ENCODE results near the gene OR10A6. TPM values are rescaled to one million over a fixed set of nuclear protein-coding genes. Genes with fewer than 3 reads are reported as not detected.

Gene OR10A6
- polyA plus RNA-seq, 3 donors from 2014 or later, result not detected

DNA sequence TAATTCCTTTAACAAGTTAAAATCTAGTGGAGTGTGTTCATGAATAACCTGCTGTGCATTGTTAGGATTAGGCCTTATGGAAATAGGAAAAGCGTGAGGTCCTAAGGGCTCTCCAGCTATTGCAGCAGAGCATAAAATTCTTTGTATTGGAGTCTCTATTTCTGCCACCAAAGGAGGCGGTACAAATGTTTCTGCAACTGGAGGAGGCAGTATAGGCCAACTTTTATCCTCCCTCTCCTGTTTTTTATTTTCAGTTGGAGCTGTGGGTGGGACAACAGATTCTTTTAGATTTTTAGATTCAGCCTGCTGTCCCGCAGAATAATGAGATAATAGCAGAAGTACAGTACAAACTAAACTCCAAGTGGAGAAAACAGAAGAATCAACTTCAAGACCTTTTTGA lies 26.2 kb downstream of the OR10A6 start:
- no peak for DNase-seq
- Mint-ChIP-seq H3K36me3 (no peaks in the 10 kb centered on the region), H3K4me3 (no peak overlapping the region), H3K9me3 (no peaks in the 10 kb centered on the region), H3K27ac (no peak overlapping the region), H3K27me3 (ENCODE audit: low read depth in 3 of 3) (peaks cover under 1 to 9% (median 3%) of the 10 kb centered on the region in 3 donors), H3K4me1 (no peaks in the 10 kb centered on the region)

DNA sequence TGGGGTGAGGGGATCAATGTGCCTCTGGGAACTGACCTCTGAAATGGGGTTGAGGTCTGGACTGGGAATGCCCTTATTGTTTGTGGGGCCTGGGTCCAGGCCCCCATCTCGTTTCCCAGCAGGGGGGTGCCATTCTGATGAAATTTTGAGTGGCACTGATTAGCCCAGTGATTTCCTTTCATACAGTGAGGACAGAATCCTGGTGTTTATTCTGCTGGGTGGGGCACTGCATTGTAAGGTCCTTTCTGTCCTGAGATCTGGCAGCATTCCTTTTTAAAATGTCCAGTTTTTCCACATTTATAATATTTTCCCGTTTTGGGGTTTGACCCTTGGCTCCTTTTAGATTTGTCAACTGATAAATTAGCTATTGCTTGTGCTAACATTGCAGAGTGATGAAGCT lies 27.1 kb downstream of the OR10A6 start:
- no peaks in the 10 kb centered on the region for H3K36me3 Mint-ChIP-seq
- DNase-seq, result no peak
- peaks cover 0 to 9% (median 5%) of the 10 kb centered on the region in 3 donors for H3K27me3 Mint-ChIP-seq (ENCODE audit: low read depth in 3 of 3)
- no peak overlapping the region for H3K4me3 Mint-ChIP-seq
- H3K27ac Mint-ChIP-seq, result no peak overlapping the region
- H3K9me3 Mint-ChIP-seq, result no peaks in the 10 kb centered on the region
- no peaks in the 10 kb centered on the region for H3K4me1 Mint-ChIP-seq

GRCh38 chr11:7901319-7901854 lies 29.7 kb downstream of the OR10A6 start:
- no peaks in the 10 kb centered on the region for H3K9me3 Mint-ChIP-seq
- no peaks in the 10 kb centered on the region for H3K36me3 Mint-ChIP-seq
- DNase-seq, result no peak
- H3K4me1 Mint-ChIP-seq, result no peaks in the 10 kb centered on the region
- H3K27me3 Mint-ChIP-seq (ENCODE audit: low read depth in 3 of 3), result peaks cover under 1 to 9% (median 5%) of the 10 kb centered on the region in 3 donors
- H3K4me3 Mint-ChIP-seq, result no peak overlapping the region
- H3K27ac Mint-ChIP-seq, result no peak overlapping the region

DNA sequence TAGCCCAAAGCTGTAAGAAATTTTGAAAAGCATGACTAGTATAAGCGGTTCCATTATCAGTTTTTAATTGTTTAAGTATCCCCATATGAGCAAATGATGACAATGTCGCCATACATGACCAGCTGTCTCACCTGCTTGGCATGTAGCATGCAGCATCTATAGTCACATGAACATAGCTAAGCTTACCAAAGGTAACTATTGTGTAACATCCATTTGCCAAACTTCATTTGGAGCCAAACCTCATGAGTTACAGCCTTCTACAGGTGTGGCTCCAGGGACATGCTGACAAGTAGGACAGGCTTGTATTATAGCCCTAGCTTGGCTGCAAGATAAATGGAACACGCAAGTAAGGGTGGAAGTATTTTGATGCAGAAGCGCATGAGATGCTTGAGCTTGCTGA lies 30.4 kb downstream of the OR10A6 start:
- Mint-ChIP-seq H3K27ac (no peak overlapping the region), H3K9me3 (no peaks in the 10 kb centered on the region), H3K36me3 (no peaks in the 10 kb centered on the region), H3K4me1 (no peaks in the 10 kb centered on the region), H3K27me3 (ENCODE audit: low read depth in 3 of 3) (peaks cover 5 to 8% (median 7%) of the 10 kb centered on the region in 3 donors), H3K4me3 (no peak overlapping the region)
- no peak for DNase-seq

DNA sequence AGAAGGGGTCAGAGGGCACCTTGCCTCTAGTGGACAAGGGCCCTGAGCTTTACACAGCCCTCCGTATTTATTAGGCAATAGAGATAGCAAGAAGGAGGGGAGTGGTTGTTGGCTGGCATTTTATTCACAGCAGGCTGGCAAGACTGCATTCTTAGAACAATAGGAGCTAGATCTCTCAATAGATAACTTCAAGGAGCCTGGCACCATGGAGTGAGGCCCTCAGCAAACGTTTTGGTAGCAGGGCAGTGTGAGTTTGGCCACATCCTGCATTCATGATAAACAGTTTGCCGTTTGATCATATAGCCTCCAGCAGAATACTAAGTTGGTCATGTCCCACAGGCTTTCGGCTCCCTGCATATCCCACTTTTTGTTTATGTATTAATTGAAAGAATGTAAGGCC lies 31.6 kb downstream of the OR10A6 start:
- no peak overlapping the region for H3K4me3 Mint-ChIP-seq
- no peaks in the 10 kb centered on the region for H3K9me3 Mint-ChIP-seq
- H3K36me3 Mint-ChIP-seq, result no peaks in the 10 kb centered on the region
- no peak overlapping the region for H3K27ac Mint-ChIP-seq
- H3K27me3 Mint-ChIP-seq (ENCODE audit: low read depth in 3 of 3), result peaks cover 3 to 7% (median 4%) of the 10 kb centered on the region in 3 donors
- no peak for DNase-seq
- no peaks in the 10 kb centered on the region for H3K4me1 Mint-ChIP-seq

- H3K4me3 Mint-ChIP-seq, result no peak overlapping the region
- H3K27me3 Mint-ChIP-seq (ENCODE audit: low read depth in 3 of 3), result peaks cover 2 to 7% (median 3%) of the 10 kb centered on the region in 3 donors
- no peak overlapping the region for H3K27ac Mint-ChIP-seq
- DNase-seq, result no peak
- H3K4me1 Mint-ChIP-seq, result no peaks in the 10 kb centered on the region
- H3K36me3 Mint-ChIP-seq, result no peaks in the 10 kb centered on the region
- no peaks in the 10 kb centered on the region for H3K9me3 Mint-ChIP-seq
Observed at GRCh38 chr11:7898666-7899283, 32.3 kb downstream of the OR10A6 start.

DNA sequence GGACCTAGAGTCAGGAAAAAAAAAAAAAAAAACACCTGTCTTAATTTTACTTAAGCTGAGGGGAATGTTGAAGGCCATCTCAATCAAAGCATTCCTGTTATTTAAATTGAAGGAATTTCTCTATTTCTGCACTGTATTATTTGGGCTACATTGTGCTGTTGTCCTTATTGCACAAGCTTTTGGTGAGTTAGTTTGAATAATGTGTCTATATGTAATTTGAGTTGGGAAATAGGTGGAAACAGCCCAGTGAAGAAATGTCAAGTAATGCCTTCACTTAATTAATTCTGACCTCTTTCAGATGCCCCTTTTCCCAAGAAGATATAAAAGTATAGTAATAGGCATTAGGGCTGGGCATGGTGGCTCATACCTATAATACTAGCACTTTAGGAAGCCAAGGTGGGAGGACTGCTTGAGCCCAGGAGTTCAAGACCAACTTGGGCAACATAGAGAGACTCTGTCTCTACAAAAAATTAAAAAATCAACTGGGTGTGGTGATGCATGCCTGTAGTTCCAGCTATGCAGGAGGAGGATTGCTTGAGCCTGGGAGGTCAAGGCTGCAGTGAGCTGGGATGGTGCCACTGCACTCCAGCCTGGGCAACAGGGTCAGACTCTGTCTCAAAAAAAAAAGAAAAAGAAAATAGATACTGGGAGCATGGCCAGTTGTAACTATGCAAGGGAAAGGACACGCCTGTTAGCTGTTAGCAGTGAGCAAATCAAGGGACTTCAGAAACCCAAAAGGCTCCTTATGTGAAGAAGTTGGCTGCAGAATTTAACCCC lies 34.9 kb downstream of the OR10A6 start:
- Mint-ChIP-seq H3K4me1 (peaks cover 0 to 5% of the 10 kb centered on the region in 2 donors), H3K9me3 (no peaks in the 10 kb centered on the region), H3K36me3 (no peaks in the 10 kb centered on the region), H3K27me3 (ENCODE audit: low read depth in 3 of 3) (peaks cover 2 to 7% (median 3%) of the 10 kb centered on the region in 3 donors), H3K27ac (no peak overlapping the region), H3K4me3 (no peak overlapping the region)
- no peak for DNase-seq

DNA sequence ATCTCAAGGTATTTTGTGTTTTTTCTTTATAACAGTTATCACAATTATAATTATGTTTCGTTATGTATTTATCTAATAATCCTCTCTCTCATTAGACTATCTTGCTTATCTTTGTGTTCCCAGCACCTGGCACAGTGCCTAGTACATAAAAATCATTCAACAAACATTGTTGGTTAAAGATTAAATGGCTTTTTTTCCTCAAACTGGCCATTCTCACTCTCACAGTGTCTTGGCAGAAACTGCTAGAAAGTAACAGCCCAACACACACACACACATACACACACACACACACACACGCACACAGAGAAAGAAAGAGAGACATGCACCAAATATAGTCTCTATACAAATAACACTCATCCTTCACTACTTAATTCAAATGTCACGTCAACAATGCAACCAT lies 36.8 kb downstream of the OR10A6 start:
- Mint-ChIP-seq H3K27me3 (ENCODE audit: low read depth in 3 of 3) (peaks cover 3 to 7% (median 4%) of the 10 kb centered on the region in 3 donors), H3K4me3 (no peak overlapping the region), H3K27ac (no peak overlapping the region), H3K36me3 (no peaks in the 10 kb centered on the region), H3K9me3 (no peaks in the 10 kb centered on the region), H3K4me1 (peaks cover 0 to 5% of the 10 kb centered on the region in 2 donors)
- no peak for DNase-seq

GRCh38 chr11:7893796-7894195 lies 37.3 kb downstream of the OR10A6 start:
- DNase-seq, result no peak
- H3K27me3 Mint-ChIP-seq (ENCODE audit: low read depth in 3 of 3), result peaks cover 3 to 7% (median 4%) of the 10 kb centered on the region in 3 donors
- no peak overlapping the region for H3K27ac Mint-ChIP-seq
- H3K4me1 Mint-ChIP-seq, result peaks cover 0 to 5% of the 10 kb centered on the region in 2 donors
- H3K36me3 Mint-ChIP-seq, result no peaks in the 10 kb centered on the region
- H3K9me3 Mint-ChIP-seq, result no peaks in the 10 kb centered on the region
- no peak overlapping the region for H3K4me3 Mint-ChIP-seq

- DNase-seq, result peak; percentile 4 to 31 (median 18)
- H3K9me3 Mint-ChIP-seq, result no peaks in the 10 kb centered on the region
- H3K4me3 Mint-ChIP-seq, result no peak overlapping the region
- H3K4me1 Mint-ChIP-seq, result peaks cover 0 to 5% of the 10 kb centered on the region in 2 donors
- H3K27me3 Mint-ChIP-seq (ENCODE audit: low read depth in 3 of 3), result peaks cover 4 to 7% (median 7%) of the 10 kb centered on the region in 3 donors
- no peaks in the 10 kb centered on the region for H3K36me3 Mint-ChIP-seq
- H3K27ac Mint-ChIP-seq, result no peak overlapping the region
Observed at GRCh38 chr11:7892840-7893254, 38.2 kb downstream of the OR10A6 start.

- peaks cover 4 to 8% (median 7%) of the 10 kb centered on the region in 3 donors for H3K27me3 Mint-ChIP-seq (ENCODE audit: low read depth in 3 of 3)
- H3K27ac Mint-ChIP-seq, result no peak overlapping the region
- no peak overlapping the region for H3K4me3 Mint-ChIP-seq
- H3K9me3 Mint-ChIP-seq, result no peaks in the 10 kb centered on the region
- peaks cover 0 to 5% of the 10 kb centered on the region in 2 donors for H3K4me1 Mint-ChIP-seq
- no peaks in the 10 kb centered on the region for H3K36me3 Mint-ChIP-seq
- DNase-seq, result no peak
Observed at GRCh38 chr11:7892059-7892699, 38.9 kb downstream of the OR10A6 start.

GRCh38 chr11:7890417-7891172 lies 40.5 kb downstream of the OR10A6 start:
- Mint-ChIP-seq H3K4me1 (peaks cover 0 to 5% of the 10 kb centered on the region in 2 donors), H3K27me3 (ENCODE audit: low read depth in 3 of 3) (peaks cover 1 to 7% (median 7%) of the 10 kb centered on the region in 3 donors), H3K9me3 (no peaks in the 10 kb centered on the region), H3K4me3 (no peak overlapping the region), H3K27ac (no peak overlapping the region), H3K36me3 (no peaks in the 10 kb centered on the region)
- DNase-seq, result no peak

DNA sequence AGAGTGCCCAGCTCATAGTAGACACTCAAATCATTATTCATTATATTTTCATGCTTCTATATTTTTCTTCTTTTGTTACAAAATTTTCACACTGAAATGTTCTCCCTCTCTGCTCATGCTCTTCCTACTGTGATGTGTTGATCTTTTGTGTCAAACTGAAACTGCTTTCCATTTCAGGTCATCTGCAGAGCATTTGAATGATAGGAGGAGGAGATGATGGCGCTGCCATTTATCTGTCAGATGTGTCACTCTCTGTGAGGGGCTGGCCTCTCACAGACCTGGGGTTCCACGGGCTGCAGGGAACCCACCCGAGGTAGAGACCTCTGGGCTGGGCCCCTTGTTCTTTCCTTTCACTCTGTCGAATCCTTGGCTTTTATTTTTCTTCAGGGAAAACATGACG lies 41.1 kb downstream of the OR10A6 start:
- Mint-ChIP-seq H3K27me3 (ENCODE audit: low read depth in 3 of 3) (peaks cover 1 to 7% (median 7%) of the 10 kb centered on the region in 3 donors), H3K4me1 (peaks cover 0 to 5% of the 10 kb centered on the region in 2 donors), H3K36me3 (no peaks in the 10 kb centered on the region), H3K4me3 (no peak overlapping the region), H3K9me3 (no peaks in the 10 kb centered on the region), H3K27ac (no peak overlapping the region)
- DNase-seq, result no peak
